Jurkat, Clone E6-1 (cell line): ENCODE data around the gene ZC3H12A.
A peak's percentile ranks its signal among the peaks of the same experiment; 100 is the strongest.

Experiments
- DNase-seq: peaks from one replicate; pipeline ENCODE4 v3.0.0-alpha.2; 2011; ENCODE audit warnings: low read depth, low spot score
- H3K4me3 ChIP-seq: 2 replicates; pipeline ENCODE4 v1.5.1; 2011; ENCODE audit warnings: mild to moderate bottlenecking, low read length, control low read depth, moderate library complexity

ZC3H12A gene

DNA sequence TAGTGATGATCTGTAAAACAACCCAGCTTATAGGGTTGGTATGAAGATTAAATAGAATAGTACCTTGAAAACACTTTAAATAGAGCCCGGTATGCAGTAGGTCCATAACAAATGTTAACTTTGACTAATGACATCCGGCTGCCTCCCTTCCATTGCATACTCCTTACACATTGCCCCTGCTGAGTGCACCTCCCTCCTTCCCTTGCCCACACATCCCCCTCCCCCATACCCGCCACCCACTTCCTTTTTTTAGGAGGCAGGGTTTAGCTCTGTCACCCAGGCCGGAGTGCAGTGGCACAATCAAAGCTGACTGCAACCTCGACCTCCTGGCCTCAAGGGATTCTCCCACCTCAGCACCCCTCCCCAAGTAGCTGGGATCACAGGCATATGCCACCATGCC is 24.4 kb upstream of the ZC3H12A start:
- peak; percentile 81 for DNase-seq
- H3K4me3 ChIP-seq: no peak overlapping the region

DNA sequence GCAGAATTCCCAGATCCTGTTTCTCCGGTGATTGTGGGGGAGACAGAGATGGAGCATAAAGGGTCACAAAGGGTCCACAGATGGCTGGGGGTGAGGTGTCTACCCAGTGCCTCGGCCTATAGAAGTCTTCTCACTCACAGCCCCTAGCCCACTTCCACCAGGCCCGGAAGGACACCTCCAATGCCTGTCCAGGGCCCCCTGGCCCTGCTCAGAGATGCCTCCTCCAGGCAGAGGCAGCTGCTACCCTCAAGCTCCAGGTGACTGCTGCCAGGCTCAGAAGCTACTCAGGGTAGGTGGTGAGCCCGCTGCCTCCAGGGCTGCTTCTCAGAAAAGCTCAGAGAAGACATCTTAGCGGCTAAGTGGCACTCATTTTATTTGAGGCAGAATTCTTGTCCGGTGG is 22.0 kb upstream of the ZC3H12A start:
- no peak overlapping the region for H3K4me3 ChIP-seq
- no peak for DNase-seq

DNA sequence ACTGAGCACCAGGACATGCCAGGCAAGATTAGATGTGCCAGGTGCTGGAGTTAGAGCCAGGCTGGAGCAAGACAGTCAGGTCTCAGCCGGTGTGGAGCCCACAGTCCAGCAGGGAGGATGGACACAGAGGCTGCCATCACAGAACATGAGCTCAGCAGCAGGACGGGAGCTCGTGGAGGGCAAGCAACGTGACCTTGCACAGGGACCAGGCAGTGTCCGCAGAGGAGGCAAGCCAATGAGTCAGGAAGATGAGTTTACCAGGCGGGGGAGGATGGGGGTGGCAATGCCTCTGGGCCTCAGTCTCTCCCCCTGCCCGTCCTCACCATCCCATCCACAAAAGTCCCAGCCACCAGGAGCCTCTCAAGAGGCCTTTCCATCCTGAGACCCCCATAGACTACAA is 20.7 kb upstream of the ZC3H12A start:
- no peak for DNase-seq
- H3K4me3 ChIP-seq: no peak overlapping the region

DNA sequence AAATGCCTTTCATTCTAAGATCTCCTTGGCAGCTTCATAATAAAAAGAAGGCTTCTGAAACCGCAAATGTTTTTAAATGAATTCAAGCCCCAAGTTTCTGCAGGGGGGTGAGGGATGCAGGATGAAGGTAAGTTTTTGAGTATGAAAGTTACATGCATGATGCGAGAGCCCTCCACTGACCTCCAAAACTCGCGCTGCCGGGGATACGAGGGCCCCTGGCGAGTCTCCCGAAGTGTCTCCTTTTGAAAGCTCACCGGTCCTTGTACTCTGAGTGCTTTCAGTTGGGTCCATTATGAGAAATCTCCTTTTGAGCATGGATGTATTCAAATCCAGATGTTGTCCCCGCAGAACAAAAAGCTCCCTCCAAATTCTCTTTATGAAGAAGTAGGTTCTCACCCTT is 18.9 kb upstream of the ZC3H12A start:
- H3K4me3 ChIP-seq: no peak overlapping the region
- no peak for DNase-seq

DNA sequence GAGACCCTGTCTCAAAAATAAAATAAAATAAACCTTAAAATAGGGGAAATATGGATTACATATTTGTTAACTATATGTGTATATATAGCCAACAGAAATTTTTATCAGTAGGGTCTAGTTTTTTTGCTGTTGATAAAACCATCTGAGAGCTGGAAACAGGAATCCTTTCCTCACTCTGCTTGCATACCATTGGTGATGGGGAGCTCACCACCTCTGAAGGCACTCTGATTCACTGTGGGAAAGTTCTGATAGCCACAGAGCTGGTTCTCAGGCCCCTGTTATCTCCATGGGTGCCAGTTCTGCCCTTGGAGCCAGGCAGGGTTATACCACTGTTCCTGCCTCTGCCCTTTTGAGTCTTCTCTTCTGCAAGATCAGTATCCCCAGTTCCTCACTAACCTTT is 17.8 kb upstream of the ZC3H12A start:
- H3K4me3 ChIP-seq: no peak overlapping the region

DNA sequence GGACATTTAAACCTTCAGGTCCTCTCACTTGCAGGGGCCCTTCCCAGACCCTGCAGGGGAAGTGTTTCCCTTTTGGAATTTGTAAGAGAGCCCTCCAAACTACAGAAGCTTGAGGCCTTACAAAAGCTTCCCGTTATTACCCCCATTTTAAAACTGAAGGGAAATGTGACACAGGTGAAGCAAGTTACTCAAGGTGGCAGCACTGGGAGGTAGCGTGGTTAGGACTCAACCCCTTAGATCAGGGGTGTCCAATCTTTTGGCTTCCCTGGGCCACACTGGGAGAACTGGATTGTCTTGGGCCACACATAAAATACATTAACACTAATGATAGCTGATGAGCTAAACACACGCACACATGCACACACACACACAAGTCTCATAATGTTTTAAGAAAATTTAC is 15.8 kb upstream of the ZC3H12A start:
- DNase-seq: no peak
- no peak overlapping the region for H3K4me3 ChIP-seq

More for the DNA sequence above, 17.8 kb upstream of the ZC3H12A start:
- DNase-seq: no peak

DNA sequence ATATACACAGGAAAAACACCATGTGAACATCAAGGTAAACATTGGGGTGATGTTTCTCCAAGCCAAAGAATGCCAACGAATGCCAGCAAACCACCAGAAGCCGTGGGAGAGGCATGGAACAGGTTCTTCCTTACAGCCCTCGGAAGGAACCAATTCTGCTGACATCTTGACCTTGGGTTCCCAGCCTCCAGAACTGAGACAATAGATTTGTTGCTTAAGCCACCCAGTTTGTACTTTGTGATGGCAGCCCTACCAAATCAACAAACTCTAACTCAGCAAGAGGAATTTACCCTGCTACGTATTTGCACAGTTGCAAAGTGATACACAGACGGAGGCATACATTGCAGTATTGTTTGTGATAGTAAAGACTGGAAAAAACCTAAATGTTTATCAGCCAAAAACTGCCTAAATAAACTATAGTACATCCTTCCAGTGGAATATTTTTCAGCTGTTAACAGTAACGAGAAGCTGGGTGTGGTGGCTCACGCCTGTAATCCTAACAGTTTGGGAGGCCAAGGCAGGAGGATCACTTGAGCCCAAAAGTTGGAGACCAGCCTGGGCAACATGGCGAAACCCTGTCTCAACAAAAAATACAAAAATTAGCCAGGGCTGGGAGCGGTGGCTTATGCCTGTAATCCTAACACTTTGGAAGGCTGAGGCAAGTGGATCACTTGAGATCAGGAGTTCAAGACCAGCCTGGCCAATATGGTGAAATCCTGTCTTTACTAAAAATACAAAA is 12.5 kb upstream of the ZC3H12A start:
- H3K4me3 ChIP-seq: no peak overlapping the region
- DNase-seq: no peak

DNA sequence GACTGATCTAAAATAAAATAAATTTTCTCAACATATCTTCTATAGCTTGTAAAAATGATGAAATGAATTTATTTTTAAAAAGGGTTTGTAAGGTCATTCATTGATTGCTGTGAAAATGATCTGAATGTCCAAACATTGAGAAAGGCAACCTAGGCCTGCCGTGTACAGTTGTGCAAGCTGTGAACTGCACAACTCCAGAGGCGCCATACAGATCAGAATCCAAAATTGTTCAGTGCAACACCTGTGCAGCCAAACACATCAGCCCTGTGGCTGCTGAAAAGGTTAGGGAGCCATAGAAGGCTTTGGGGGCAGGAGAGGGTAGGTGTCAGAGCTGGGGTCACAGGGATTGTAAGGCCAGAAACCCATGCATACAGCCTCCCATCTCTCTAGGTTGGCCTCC is 9.9 kb upstream of the ZC3H12A start:
- H3K4me3 ChIP-seq: no peak overlapping the region

DNA sequence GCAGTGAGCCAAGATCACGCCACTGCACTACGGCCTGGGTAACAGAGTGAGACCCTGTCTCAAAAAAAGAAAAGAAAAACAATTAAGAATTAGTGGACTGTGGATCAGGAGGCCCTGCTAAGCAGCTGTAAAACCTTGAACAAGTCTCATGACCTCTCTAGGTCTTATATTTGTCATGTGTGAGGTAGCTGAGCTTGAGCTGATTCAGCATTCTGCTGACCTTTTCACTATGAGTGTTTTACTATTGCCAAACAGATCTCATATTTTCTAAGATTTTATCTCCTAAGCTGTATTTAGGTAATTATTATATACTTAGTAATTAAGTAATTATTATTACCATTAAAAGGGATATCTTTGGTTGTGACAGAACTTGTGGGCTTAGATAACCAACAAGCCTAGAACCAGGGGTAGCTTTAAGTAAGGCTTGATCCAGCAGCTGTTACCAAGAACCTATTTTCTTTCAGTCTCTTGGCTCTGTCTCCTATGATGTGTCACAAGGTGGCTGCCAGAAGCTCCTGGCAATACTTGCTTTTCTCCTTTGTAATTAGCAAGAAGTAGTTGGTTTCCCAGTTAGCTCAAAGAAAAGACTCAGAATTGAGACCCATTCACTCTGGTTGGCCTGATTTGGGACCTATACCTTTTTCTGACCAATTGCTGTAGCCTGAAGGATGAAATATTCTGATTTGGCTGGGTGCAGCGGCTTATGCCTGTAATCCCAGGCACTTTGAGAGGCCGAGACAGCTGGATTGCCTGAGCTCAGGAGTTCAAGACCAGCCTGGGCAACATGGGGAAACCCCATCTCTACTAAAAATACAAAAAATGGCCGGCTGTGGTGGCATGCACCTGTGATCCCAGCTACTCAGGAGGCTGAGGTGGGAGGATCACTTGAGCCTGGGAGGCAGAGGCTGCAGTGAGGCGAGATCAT is 8.5 kb upstream of the ZC3H12A start:
- DNase-seq: no peak
- H3K4me3 ChIP-seq: no peak overlapping the region

More for the DNA sequence above, 9.9 kb upstream of the ZC3H12A start:
- no peak for DNase-seq

DNA sequence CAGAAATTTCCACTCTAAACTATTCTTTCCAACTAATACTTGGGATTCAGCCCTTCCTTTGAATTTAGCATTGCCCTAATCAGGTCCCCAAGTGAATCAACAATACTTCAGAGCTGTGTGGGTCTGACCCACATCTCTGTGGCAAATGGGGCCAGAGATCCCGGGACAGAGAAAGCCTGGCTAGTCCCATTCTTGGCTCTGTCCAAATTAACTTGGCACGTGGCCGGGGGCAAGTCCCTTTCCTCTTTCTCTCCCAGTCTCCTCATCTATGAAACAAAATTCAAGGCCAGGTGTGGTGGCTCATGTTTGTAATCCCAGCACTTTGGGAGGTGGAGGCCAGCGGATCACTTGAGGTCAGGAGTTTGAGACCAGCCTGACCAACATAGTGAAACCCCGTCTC is 6.3 kb upstream of the ZC3H12A start:
- no peak for DNase-seq

DNA sequence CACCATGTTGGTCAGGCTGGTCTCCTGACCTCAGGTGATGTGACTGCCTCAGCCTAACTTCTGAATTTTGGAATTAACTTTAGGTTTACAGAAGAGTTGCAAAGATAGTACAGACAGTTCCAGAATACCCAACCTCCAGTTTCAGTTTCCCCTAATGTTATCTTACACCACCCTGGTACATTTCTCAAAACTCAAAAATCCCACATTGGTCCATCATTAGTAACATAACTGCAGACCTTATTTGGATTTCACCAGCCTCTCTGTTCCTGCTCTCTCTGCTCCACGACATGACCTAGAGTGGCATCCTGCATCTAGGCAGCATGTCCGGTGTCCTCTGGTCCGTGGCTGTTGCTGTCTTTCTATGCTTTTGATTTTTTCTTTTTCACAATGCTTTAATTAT is 5.0 kb upstream of the ZC3H12A start:
- H3K4me3 ChIP-seq: no peak overlapping the region
- DNase-seq: no peak

More for the DNA sequence above, 6.3 kb upstream of the ZC3H12A start:
- no peak overlapping the region for H3K4me3 ChIP-seq

DNA sequence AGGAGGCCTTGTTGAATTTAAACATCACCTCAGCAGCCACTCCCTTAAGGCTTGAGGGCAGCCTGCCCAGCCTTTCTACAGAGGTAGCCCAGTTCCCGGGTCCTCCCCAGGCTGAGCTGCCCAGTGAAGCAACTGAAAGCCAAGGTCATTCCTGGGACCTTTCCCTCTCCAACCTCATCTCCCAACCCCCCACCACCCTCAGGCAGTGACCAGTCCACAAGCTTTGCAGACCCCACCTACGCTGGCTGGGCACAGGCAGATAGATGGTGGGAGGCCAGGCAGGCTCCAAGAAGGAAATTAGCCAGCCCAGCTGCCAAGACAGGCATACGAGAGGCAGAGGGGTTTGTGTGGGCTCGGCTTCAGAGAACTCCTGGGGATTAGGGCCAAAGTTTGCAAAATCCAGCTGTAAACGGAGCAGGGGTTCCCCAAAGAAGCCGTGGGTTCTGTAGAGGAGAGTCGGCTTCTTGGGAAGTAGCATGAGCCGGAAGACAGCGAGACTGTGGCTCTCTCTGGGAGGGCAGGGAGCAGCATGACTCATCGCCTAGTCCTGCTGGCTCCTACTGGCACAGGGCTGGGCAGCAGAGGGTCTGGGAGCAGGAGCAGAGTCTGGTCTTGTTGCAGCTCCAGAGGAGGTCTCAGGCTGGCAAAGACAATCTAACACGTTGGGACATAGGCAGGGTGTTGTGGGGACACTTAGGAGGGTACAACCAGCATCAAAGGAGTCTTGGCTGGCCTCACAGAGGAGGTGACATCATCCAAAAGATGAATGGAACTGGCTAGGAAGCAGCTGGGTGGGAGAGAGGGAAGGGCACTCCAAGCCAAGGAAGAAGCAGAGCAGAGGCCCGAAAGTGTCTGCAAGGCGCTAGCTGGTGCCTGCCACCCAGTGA is 2.8 kb upstream of the ZC3H12A start:
- H3K4me3 ChIP-seq: no peak overlapping the region
- DNase-seq: no peak

DNA sequence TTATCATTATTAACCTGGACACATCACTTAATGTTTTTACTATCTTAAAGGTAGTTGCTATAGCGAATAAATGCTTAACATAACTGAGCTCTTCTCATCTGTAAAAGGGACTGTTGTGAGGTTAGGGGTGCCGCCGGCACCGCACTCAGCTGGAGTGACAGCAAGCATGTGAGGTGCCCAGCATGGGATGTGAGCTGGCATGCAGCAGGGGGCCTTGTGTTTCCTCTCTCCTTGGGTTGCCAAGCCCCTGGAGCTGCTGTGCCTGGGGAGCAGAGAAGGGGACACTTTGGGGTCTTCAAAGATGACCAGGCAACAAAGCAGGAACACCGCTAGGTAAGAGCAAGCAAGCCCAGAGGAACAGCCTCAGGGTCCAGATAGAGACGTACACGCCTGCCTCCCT is 2.1 kb upstream of the ZC3H12A start:
- no peak overlapping the region for H3K4me3 ChIP-seq
- no peak for DNase-seq

DNA sequence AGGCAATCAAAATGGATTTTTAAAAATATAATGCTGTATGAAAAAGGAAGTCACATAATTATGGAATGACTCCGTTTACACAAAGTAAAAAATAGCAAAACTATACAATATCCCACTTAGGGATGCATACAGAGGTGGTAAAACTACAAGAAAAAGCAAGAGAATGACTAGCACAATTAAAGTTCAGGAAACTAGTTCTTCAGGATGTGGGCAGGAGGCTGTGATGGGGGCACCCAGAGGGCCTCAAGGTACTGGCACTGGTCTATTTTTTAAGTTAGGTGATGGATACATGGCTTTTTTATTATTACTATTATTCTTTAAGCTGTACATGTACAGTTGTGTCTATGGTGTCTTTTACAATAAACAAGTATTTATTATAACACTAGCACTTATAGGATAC is 1.4 kb upstream of the ZC3H12A start:
- H3K4me3 ChIP-seq: peak overlapping the region; percentile 90
- DNase-seq: peak; percentile 41

DNA sequence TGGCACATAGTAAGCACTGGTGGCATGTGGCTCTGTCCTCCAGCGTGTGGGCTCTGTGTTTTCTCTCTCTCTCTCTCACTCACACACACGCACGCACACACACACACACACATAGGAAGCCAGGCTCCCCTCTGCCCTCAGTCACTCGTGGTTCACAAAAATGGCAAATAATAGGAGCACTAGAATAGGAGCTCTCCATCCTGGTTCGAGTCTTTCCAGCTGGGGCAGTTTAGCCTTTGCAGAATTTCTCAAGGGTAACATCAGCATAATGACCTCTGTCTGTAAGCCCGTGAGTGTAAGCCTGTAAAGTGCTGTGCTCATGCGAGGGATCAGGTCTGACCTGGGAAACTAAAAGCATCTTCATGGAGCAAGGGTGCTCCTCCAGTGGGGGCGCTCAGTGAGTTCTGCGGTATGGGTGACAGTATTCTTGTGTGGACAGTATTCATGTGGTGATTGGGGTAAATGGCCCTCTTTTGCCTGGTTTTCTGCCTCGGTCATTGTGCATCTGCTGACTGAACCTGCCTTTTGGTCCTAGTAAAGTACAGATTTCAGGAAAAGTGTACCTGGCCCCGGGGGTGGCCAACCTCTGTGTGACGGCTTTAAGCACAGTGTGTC is 842 bp upstream of the ZC3H12A start:
- peak; percentile 46 for DNase-seq
- peak overlapping the region; percentile 90 for H3K4me3 ChIP-seq

DNA sequence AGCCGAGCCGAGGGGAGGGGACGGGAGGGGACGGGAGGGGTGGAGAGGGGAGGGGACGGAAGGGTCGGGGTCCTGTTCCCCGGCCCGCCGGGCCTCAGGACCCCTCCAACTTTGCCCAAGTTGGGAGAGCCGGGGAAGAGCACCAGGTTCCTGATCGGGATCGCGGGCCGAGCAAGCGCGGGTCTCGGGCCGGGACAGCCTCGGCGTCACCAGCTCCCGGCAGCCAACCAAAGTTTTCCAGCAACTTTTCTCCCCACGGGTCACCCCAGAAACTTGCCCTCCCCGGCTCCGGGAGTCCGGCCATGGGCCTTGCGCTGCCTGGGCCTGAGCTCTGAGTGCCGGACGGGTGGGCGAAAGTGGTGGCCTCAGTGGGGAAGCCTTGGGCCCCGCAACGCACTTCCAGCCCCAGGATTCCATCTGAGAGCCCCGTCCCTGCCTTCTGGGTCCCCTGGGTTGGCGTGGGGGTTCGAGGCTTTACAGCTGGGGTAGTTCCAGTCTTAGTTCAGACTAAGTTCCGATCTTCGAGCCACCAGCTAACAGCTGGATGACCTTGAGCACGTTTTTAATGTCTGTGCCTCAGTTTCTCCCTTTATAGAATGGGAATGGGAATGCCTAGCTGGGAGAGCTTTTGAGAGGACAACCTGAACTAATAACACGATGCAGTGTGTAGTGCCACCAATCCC is 458 bp downstream of the ZC3H12A start:
- H3K4me3 ChIP-seq: peak overlapping the region; percentile 90
- DNase-seq: no peak

DNA sequence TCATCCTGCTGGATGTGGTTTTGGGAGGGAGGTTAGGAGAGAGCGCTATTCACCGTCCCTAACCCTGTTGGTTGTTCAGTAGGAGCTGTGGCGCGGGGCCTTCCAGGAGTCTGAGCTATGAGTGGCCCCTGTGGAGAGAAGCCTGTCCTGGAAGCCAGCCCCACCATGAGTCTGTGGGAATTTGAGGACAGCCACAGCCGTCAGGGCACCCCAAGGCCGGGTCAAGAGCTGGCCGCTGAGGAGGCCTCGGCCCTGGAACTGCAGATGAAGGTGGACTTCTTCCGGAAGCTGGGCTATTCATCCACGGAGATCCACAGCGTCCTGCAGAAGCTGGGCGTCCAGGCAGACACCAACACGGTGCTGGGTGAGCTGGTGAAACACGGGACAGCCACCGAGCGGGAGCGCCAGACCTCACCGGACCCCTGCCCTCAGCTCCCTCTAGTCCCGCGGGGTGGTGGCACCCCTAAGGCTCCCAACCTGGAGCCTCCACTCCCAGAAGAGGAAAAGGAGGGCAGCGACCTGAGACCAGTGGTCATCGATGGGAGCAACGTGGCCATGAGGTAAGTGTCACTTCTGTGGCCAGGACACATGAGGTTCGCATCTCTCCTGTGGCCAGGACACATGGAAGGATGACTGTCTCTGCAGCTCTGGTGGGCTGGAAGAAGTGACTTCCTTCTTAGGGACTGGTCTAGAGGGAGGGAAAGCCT is 1.2 kb downstream of the ZC3H12A start:
- no peak for DNase-seq
- H3K4me3 ChIP-seq: peak overlapping the region; percentile 90

DNA sequence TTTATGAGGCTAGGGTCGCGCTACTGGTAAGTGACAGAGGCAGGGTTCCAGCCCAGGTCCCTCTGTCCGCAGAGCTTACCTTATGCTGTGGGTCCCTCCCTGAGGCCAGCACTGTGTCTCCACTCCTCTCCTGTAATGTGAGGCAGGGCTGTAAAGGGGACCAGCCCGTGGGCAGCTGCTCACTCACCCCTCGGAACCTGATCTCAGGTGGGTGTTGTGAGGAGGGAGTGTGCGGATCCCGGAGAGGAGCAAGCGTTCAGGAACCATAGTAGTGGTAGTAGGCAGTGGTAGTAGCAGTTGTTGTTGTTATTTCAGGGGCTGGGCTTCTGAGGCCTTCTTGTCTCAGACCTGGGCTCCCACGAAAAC is 1.7 kb downstream of the ZC3H12A start:
- H3K4me3 ChIP-seq: no peak overlapping the region
- no peak for DNase-seq
